ENCODE results near the gene RLBP1. TPM values are rescaled to one million over a fixed set of nuclear protein-coding genes. Genes with fewer than 3 reads are reported as not detected.

RLBP1 gene
- total and polyA plus RNA-seq, 12 donors = 0.10 to 0.16 TPM; not detected in 10

- intact Hi-C loops (cut with DNase I) = loop anchor here (10.0 kb wide), 1 partner anchor 282 kb away; no protein-coding TSS in a partner anchor
- H3K36me3 ChIP-seq (replicated peaks in 1 of 2) = peaks cover 0 to 79% of the 10 kb centered on the region in 2 donors
- no peak for TF ChIP-seq POLR2A (IDR thresholded peaks at IDR 0.05)
- TF ChIP-seq CTCF (IDR thresholded peaks at IDR 0.05) = no peak
- H3K4me3 ChIP-seq = no peak overlapping the region
- no peaks in the 10 kb centered on the region for H3K9me3 ChIP-seq (replicated peaks in 1 of 3)
- 71 to 79% (median 74%) methylated on average over 6 of the region's 6 CpGs for WGBS, 4 donors
- no peaks in the 10 kb centered on the region for H3K27me3 ChIP-seq
- no peak for DNase-seq
- no peak overlapping the region for H3K27ac ChIP-seq
- H3K4me1 ChIP-seq (replicated peaks in 1 of 2) = no peaks in the 10 kb centered on the region
Observed at GRCh38 chr15:89186803-89187202, 34.6 kb downstream of the RLBP1 start.

DNA sequence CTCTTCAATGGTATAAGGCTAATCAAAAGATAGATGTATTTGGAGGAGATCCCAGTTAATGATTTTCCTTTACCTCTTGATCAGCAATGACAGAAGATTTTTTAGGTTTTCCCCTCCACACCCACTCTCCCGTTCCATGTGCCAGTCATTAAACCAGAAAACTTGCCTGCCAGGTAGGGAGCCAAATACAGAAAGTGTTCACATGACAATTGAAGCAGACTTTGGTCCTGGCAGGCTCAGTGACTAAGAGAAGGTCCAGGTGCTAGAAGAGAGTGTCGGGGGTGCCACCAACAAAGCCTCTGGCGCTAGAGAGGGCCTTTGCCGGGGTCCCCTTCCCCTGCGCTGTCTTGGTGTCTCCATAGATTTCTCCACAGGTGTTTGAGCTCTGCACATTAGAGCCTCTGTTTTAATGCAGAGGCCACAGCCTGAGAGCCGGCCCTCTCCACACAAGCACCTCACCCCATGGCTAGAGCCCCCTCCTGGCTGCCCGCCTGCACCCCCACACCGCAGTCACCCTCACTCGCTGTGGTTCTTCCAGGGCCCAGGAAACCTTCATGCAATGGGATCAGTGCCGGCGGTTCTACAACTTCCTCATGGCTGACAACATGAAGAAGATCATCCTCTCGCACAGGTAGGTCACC lies 36.4 kb downstream of the RLBP1 start:
- Histone ChIP-seq H3K36me3 (replicated peaks in 1 of 2) (peaks cover 0 to 67% of the 10 kb centered on the region in 2 donors), H3K4me3 (no peak overlapping the region), H3K27ac (no peak overlapping the region), H3K9me3 (replicated peaks in 1 of 3) (no peaks in the 10 kb centered on the region), H3K4me1 (replicated peaks in 1 of 2) (no peaks in the 10 kb centered on the region), H3K27me3 (no peaks in the 10 kb centered on the region)
- peak in 1 of 7 donors; percentile 31 for DNase-seq
- no peak for TF ChIP-seq CTCF (IDR thresholded peaks at IDR 0.05)
- no peak for TF ChIP-seq POLR2A (IDR thresholded peaks at IDR 0.05)
- intact Hi-C loops (cut with DNase I) = loop anchor here (10.0 kb wide), 1 partner anchor 280 kb away; no protein-coding TSS in a partner anchor
- 91 to 98% (median 96%) methylated on average over 12 of the region's 12 CpGs for WGBS, 4 donors

GRCh38 chr15:89184357-89184756 lies 37.0 kb downstream of the RLBP1 start:
- no peak overlapping the region for H3K4me3 ChIP-seq
- intact Hi-C loops (cut with DNase I) = loop anchor here (10.0 kb wide), 1 partner anchor 280 kb away; no protein-coding TSS in a partner anchor
- DNase-seq = peak in 1 of 7 donors; percentile 51
- peaks cover 0 to 61% of the 10 kb centered on the region in 2 donors for H3K36me3 ChIP-seq (replicated peaks in 1 of 2)
- TF ChIP-seq POLR2A (IDR thresholded peaks at IDR 0.05) (no peak), CTCF (IDR thresholded peaks at IDR 0.05) (no peak)
- no peaks in the 10 kb centered on the region for H3K27me3 ChIP-seq
- no peaks in the 10 kb centered on the region for H3K4me1 ChIP-seq (replicated peaks in 1 of 2)
- H3K9me3 ChIP-seq (replicated peaks in 1 of 3) = no peaks in the 10 kb centered on the region
- WGBS, 4 donors = 64 to 84% (median 76%) methylated on average over 5 to 6 of the region's 6 CpGs
- no peak overlapping the region for H3K27ac ChIP-seq

- peak in 2 of 7 donors; percentile 16 to 31 for DNase-seq
- intact Hi-C loops (cut with DNase I) = loop anchor here (2.0 to 10.0 kb wide), 4 partner anchors 95 to 275 kb away; partner anchors contain the start of gene ABHD2 (in 1 of the 2)
- 76 to 86% (median 80%) methylated on average over 5 of the region's 5 CpGs for whole genome bisulfite sequencing, 4 donors
- H3K27me3 ChIP-seq = no peaks in the 10 kb centered on the region
- H3K9me3 ChIP-seq (replicated peaks in 1 of 3) = no peaks in the 10 kb centered on the region
- peaks cover 5 to 7% of the 10 kb centered on the region in 2 donors for H3K4me1 ChIP-seq (replicated peaks in 1 of 2)
- no peak overlapping the region for H3K27ac ChIP-seq
- peaks cover 0 to 50% of the 10 kb centered on the region in 2 donors for H3K36me3 ChIP-seq (replicated peaks in 1 of 2)
- TF ChIP-seq CTCF (IDR thresholded peaks at IDR 0.05) (no peak), POLR2A (IDR thresholded peaks at IDR 0.05) (no peak)
- no peak overlapping the region for H3K4me3 ChIP-seq
Observed at GRCh38 chr15:89179966-89180875, 41.2 kb downstream of the RLBP1 start.
